Aorta (tissue), 5 donors: ENCODE data around the gene HNRNPF. TPM values are rescaled to one million over a fixed set of nuclear protein-coding genes. Genes with fewer than 3 reads are reported as not detected.
"Not testable (repeated sequence)": the region's sequence is repeated elsewhere in the genome, so short reads cannot be mapped to it uniquely, and the experiment has no call there.

ENCODE experiments used
- ATAC-seq: fragments of 200-7000 bp; cut with Tn5 transposase; one replicate; pipeline ENCODE4 v1.9.1; 2022; ENCODE audit warnings: moderate library complexity; ENCODE audit not compliant: low FRiP score
- DNase-seq, 2 donors: peaks; one replicate each; pipeline ENCODE4 v3.0.0-alpha.2; 2020
- H3K27ac ChIP-seq, 2 donors: one replicate each; pipeline ENCODE4 v1.5.1; 2013; ENCODE audit warnings: low read length in 2 of 2, mild to moderate bottlenecking in 2 of 2, moderate library complexity in 2 of 2, control low read depth in 1 of 2, inconsistent platforms in 1 of 2, low read depth in 1 of 2
- H3K27me3 ChIP-seq, 2 donors: one replicate each; pipeline ENCODE4 v1.6.1; 2013; ENCODE audit warnings: control low read depth in 1 of 2, low read length in 1 of 2, mild to moderate bottlenecking in 1 of 2, moderate library complexity in 1 of 2; ENCODE audit not compliant: insufficient read depth in 2 of 2, control insufficient read depth in 1 of 2
- H3K36me3 ChIP-seq, 2 donors: one replicate each; pipeline ENCODE4 v1.6.1; 2013; ENCODE audit warnings: control low read depth in 1 of 2, low read length in 1 of 2, mild to moderate bottlenecking in 1 of 2; ENCODE audit not compliant: insufficient read depth in 2 of 2, control insufficient read depth in 1 of 2
- H3K4me1 ChIP-seq, 2 donors: one replicate each; pipeline ENCODE4 v1.6.1; 2013; ENCODE audit warnings: low read length in 2 of 2, control low read depth in 1 of 2, mild to moderate bottlenecking in 1 of 2, moderate library complexity in 1 of 2; ENCODE audit not compliant: insufficient read depth in 2 of 2, control insufficient read depth in 1 of 2
- H3K4me3 ChIP-seq, 2 donors: one replicate each; pipeline ENCODE4 v1.5.1; 2013; ENCODE audit warnings: low read length in 2 of 2, control low read depth in 1 of 2, mild to moderate bottlenecking in 1 of 2
- H3K9me3 ChIP-seq: one replicate; pipeline ENCODE4 v1.6.1; 2013; ENCODE audit warnings: mild to moderate bottlenecking, low read length; ENCODE audit not compliant: control insufficient read depth
- WGBS, 2 donors: extraction: QIAGEN DNeasy Blood & Tissue Kit; methylation state at CpG; one replicate each; pipeline ENCODE4 v1.1.7; 2013; 5-methylcytosine and 5-hydroxymethylcytosine counted together
- intact Hi-C, 2 donors: fragments of 100-400 bp; cut with DNase I; formaldehyde crosslinking; loops; one replicate each; pipeline versions ENCODE4 v1.14.2 to v1.15.0; 2022
- polyA plus RNA-seq, 2 donors: library from polyadenylated mRNA; stranded (reverse); fragments of 200-250 nt; gene quantifications; one replicate each; pipeline ENCODE4 v1.2.3, GENCODE V29; 2013
- total RNA-seq, 2 donors: library from RNA; stranded (reverse); fragmentation: NEBNext Ultra II Directional; extraction: Animal tissue kit (Norgen Biotek cat#: 25700); gene quantifications; one replicate each; pipeline ENCODE4 v1.2.1, GENCODE V29; 2021
- donor health status: healthy with polysubstance abuse.
- donor health status: Bipolar disorder and iron deficiency.
- donor health status: DM: no; HTN: no; CAD: no.
- donor health status: DM: no; HTN: no; CAD: no.
- donor health status: DM: yes; HTN: yes; CAD: no.

HNRNPF gene
- total and polyA plus RNA-seq, 4 donors = 54.3 to 114 (median 83.3) TPM

- WGBS, 2 donors = 51 to 61% methylated on average over 6 to 8 of the region's 9 CpGs
- intact Hi-C loops, H3K36me3 ChIP-seq, H3K9me3 ChIP-seq, H3K4me1 ChIP-seq, H3K27me3 ChIP-seq, H3K4me3 ChIP-seq, H3K27ac ChIP-seq, DNase-seq, ATAC-seq: not testable (repeated sequence)
Observed at GRCh38 chr10:43337536-43337935, 71.5 kb downstream of the HNRNPF start.

- peaks cover 0 to 3% of the 10 kb centered on the region in 2 donors for H3K27me3 ChIP-seq
- ATAC-seq = no peak
- no peak overlapping the region for H3K4me3 ChIP-seq
- no peaks in the 10 kb centered on the region for H3K9me3 ChIP-seq
- DNase-seq = no peak
- H3K4me1 ChIP-seq = no peaks in the 10 kb centered on the region
- no peaks in the 10 kb centered on the region for H3K36me3 ChIP-seq
- H3K27ac ChIP-seq = no peak overlapping the region
- intact Hi-C loops = no loop called here
- WGBS, 2 donors = 82 to 90% methylated on average over 9 of the region's 9 CpGs
Observed at GRCh38 chr10:43336641-43337318, 72.2 kb downstream of the HNRNPF start.

GRCh38 chr10:43336061-43336460, 72.9 kb downstream of the HNRNPF start:
- Histone ChIP-seq H3K9me3 (no peaks in the 10 kb centered on the region), H3K27ac (no peak overlapping the region), H3K27me3 (peaks cover 0 to 3% of the 10 kb centered on the region in 2 donors), H3K36me3 (no peaks in the 10 kb centered on the region), H3K4me3 (no peak overlapping the region), H3K4me1 (no peaks in the 10 kb centered on the region)
- ATAC-seq (no peak), DNase-seq (no peak)
- WGBS, 2 donors = 83 to 89% methylated on average over 3 of the region's 3 CpGs
- intact Hi-C loops = no loop called here

Other genes with a start within 250 kb of the HNRNPF start
- 1 to 10 TPM; 1.9 to 3.1 TPM for gene RASGEF1A, start 142.1 kb downstream of the HNRNPF start, total RNA-seq
- 1 to 10 TPM in 1 of 2 donors, not detected in 1; 3.9 TPM for gene RASGEF1A, start 142.1 kb downstream of the HNRNPF start, polyA plus RNA-seq
- not detected for gene FXYD4, start 37.5 kb downstream of the HNRNPF start, total RNA-seq
- not detected for gene FXYD4, start 37.5 kb downstream of the HNRNPF start, polyA plus RNA-seq
- gene ZNF487, start 27.9 kb upstream of the HNRNPF start, total RNA-seq = 1 to 10 TPM; 5.2 to 7.1 TPM
- gene ZNF487, start 27.9 kb upstream of the HNRNPF start, polyA plus RNA-seq = 1 to 10 TPM; 8.8 to 9.4 TPM
- gene ZNF239, start 165.4 kb upstream of the HNRNPF start, total RNA-seq = 1 to 10 TPM; 3.3 to 3.4 TPM
- gene ZNF239, start 165.4 kb upstream of the HNRNPF start, polyA plus RNA-seq = 1 to 10 TPM in 1 of 2 donors, under 1 TPM in 1; 0.50 to 3.3 TPM
- gene ZNF485, start 197.3 kb upstream of the HNRNPF start, total RNA-seq = 1 to 10 TPM; 2.1 to 4.5 TPM
- 1 to 10 TPM in 1 of 2 donors, under 1 TPM in 1; 0.88 to 1.2 TPM for gene ZNF485, start 197.3 kb upstream of the HNRNPF start, polyA plus RNA-seq
- 10 to 100 TPM; 22.0 to 31.6 TPM for gene ZNF32, start 239.7 kb upstream of the HNRNPF start, total RNA-seq
- gene ZNF32, start 239.7 kb upstream of the HNRNPF start, polyA plus RNA-seq = 10 to 100 TPM; 63.4 to 68.6 TPM